Prostate gland (tissue), 2 donors: ENCODE data around the gene PGP.

Source experiments
- CTCF ChIP-seq, 4 experiments: fragments of 200-600 bp in 2 of 4; fragments of 450-650 bp in 2 of 4; sonication (generic) in 2 of 4; IDR thresholded peaks; 1 replicate in 3 of 4; 2 replicates in 1 of 4; pipeline ENCODE4 v1.5.1; 2016 to 2019; ENCODE audit warnings: antibody characterized with exemption in 4 of 4, mild to moderate bottlenecking in 2 of 4, moderate library complexity in 2 of 4
- POLR2AphosphoS5 ChIP-seq: sonication (generic); formaldehyde crosslinking; IDR thresholded peaks from one replicate; pipeline ENCODE4 v1.6.1; 2017; ENCODE audit warnings: antibody characterized with exemption

GRCh38 chr16:2172688-2173335 is 41.8 kb downstream of the PGP start:
- TF ChIP-seq POLR2AphosphoS5 (no peak), CTCF (IDR thresholded peaks at IDR 0.05) (no peak)
